HG02938 (cell line): ENCODE data around the gene KREMEN2.
A peak's percentile ranks its signal among the peaks of the same experiment; 100 is the strongest.

ENCODE experiments used
- ATAC-seq: cut with Tn5 transposase; IDR thresholded peaks from one replicate; pipeline ENCODE4 v1.9.1; 2021; ENCODE audit warnings: mild to moderate bottlenecking, moderate library complexity; ENCODE audit not compliant: unreplicated experiment

The KREMEN2 gene

GRCh38 chr16:2964475-2965336 lies 631 bp downstream of the KREMEN2 start:
- no peak for ATAC-seq

GRCh38 chr16:2966043-2966807 lies 2.1 kb downstream of the KREMEN2 start:
- ATAC-seq, result no peak

GRCh38 chr16:2966808-2967191 lies 2.7 kb downstream of the KREMEN2 start:
- no peak for ATAC-seq

- ATAC-seq, result no peak
These were observed 3.1 kb downstream of the KREMEN2 start for GRCh38 chr16:2967211-2967631.

GRCh38 chr16:2967721-2968161 lies 3.7 kb downstream of the KREMEN2 start:
- ATAC-seq, result no peak

GRCh38 chr16:2968368-2968737 lies 4.3 kb downstream of the KREMEN2 start:
- no peak for ATAC-seq

- ATAC-seq, result peak; percentile 53
These were observed 4.9 kb downstream of the KREMEN2 start, which contains the start of gene PAQR4 for GRCh38 chr16:2968738-2969544. Gene PAQR4, plus strand, starts transcription at chr16:2969348. Its CDS starts 327 bp downstream, at chr16:2969675.

GRCh38 chr16:2969545-2970521 lies 5.8 kb downstream of the KREMEN2 start:
- peak; percentile 25 for ATAC-seq

GRCh38 chr16:2970563-2970962 lies 6.5 kb downstream of the KREMEN2 start:
- ATAC-seq, result no peak

- ATAC-seq, result no peak
These were observed 7.3 kb downstream of the KREMEN2 start for GRCh38 chr16:2971134-2971984.

- no peak for ATAC-seq
These were observed 8.1 kb downstream of the KREMEN2 start for GRCh38 chr16:2971985-2972784.

- ATAC-seq, result no peak
These were observed 9.0 kb downstream of the KREMEN2 start for GRCh38 chr16:2973093-2973492.

GRCh38 chr16:2973605-2974318 lies 9.7 kb downstream of the KREMEN2 start:
- ATAC-seq, result no peak

GRCh38 chr16:2974319-2975056 lies 10.4 kb downstream of the KREMEN2 start:
- ATAC-seq, result no peak

GRCh38 chr16:2975161-2975795 lies 11.2 kb downstream of the KREMEN2 start:
- no peak for ATAC-seq

GRCh38 chr16:2976201-2976600 lies 12.1 kb downstream of the KREMEN2 start:
- no peak for ATAC-seq
